Stimulated activated CD8-positive, alpha-beta memory T cell treated with anti-CD3 and anti-CD28 coated beads, Interleukin-4, amount 100 ng/mL, for 4 hours (primary cell): Measurements from ENCODE around the gene OR4K17.
"Not testable (repeated sequence)": the region's sequence is repeated elsewhere in the genome, so short reads cannot be mapped to it uniquely, and the experiment has no call there.

Source experiments
- DNase-seq, 2 donors: peaks; one replicate each; pipeline ENCODE4 v3.0.0-alpha.2; 2020; ENCODE audit warnings: low read depth in 2 of 2, low spot score in 1 of 2

Gene OR4K17

GRCh38 chr14:20110438-20110837 is at the start of gene OR4K17:
OR4K17 (plus strand) TSS chr14:20110739; CDS start chr14:20117500, 6,761 bp downstream.
- DNase-seq = no peak

GRCh38 chr14:20092050-20092449 is 18.5 kb upstream of the OR4K17 start:
- DNase-seq = no peak

- no peak for DNase-seq
These were observed 17.1 kb upstream of the OR4K17 start for GRCh38 chr14:20093442-20093841.

GRCh38 chr14:20098926-20099770 is 11.4 kb upstream of the OR4K17 start:
- DNase-seq = not testable (repeated sequence)

- no peak for DNase-seq
These were observed 1.8 kb downstream of the OR4K17 start for GRCh38 chr14:20112321-20112720.

- DNase-seq = no peak
These were observed 6.2 kb downstream of the OR4K17 start for GRCh38 chr14:20116748-20117147.

- no peak for DNase-seq
These were observed 8.3 kb downstream of the OR4K17 start for GRCh38 chr14:20118795-20119194.

- DNase-seq = no peak
These were observed 28.0 kb downstream of the OR4K17 start, which contains the start of gene OR4N5 for GRCh38 chr14:20138520-20138919. OR4N5 (plus strand) TSS chr14:20138820; CDS start chr14:20143736, 4,916 bp downstream.

GRCh38 chr14:20143911-20144310 is 33.4 kb downstream of the OR4K17 start:
- DNase-seq = no peak

GRCh38 chr14:20144820-20145219 is 34.3 kb downstream of the OR4K17 start:
- DNase-seq = no peak

GRCh38 chr14:20164462-20164861 is 53.9 kb downstream of the OR4K17 start:
- no peak for DNase-seq

GRCh38 chr14:20167091-20167490 is 56.6 kb downstream of the OR4K17 start:
- no peak for DNase-seq

- not testable (repeated sequence) for DNase-seq
These were observed 59.3 kb downstream of the OR4K17 start for GRCh38 chr14:20169852-20170251.
